MM.1S (cell line): ENCODE results near the gene SLC37A1.

Source experiments
- EZH2 ChIP-seq: fragments of 300-600 bp; sonication (generic); optimal IDR thresholded peaks from 2 replicates; pipeline ENCODE3; 2017; ENCODE audit warnings: low read depth, mild to moderate bottlenecking, antibody characterized with exemption, low read length, mixed read lengths
- TF ChIP-seq, protein P1 (sequence below): fragments of 300-600 bp; sonication (generic); IDR thresholded peaks from 2 replicates; pipeline ENCODE4 v1.5.1; 2016; ENCODE audit warnings: antibody characterized with exemption, low read length, mixed read lengths

DNA sequence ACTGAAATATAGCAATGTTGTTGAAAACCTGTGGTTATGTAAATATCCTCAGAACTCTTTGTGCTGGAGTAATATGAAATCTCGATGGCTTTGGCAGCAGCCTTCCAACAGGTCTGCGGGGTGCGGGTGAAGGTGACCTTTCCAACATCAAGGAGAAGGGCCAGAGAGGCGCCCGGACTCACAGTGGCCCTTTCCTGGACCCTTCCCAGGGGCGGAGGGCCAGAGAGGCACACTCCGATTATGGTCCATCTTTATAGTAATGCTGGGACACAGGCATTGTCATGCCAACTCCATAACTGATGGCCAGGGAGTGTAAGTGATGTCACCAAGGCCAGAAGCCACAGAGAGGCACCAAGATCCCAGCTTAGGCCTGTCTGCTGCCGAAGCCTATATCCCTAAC is 18.1 kb downstream of the SLC37A1 start:
- no peak for TF ChIP-seq EZH2
- TF ChIP-seq, protein P1, sequence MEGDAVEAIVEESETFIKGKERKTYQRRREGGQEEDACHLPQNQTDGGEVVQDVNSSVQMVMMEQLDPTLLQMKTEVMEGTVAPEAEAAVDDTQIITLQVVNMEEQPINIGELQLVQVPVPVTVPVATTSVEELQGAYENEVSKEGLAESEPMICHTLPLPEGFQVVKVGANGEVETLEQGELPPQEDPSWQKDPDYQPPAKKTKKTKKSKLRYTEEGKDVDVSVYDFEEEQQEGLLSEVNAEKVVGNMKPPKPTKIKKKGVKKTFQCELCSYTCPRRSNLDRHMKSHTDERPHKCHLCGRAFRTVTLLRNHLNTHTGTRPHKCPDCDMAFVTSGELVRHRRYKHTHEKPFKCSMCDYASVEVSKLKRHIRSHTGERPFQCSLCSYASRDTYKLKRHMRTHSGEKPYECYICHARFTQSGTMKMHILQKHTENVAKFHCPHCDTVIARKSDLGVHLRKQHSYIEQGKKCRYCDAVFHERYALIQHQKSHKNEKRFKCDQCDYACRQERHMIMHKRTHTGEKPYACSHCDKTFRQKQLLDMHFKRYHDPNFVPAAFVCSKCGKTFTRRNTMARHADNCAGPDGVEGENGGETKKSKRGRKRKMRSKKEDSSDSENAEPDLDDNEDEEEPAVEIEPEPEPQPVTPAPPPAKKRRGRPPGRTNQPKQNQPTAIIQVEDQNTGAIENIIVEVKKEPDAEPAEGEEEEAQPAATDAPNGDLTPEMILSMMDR = no peak
